Tibial nerve (tissue), 3 donors: ENCODE measurements around the gene PPP1R7.

Experiments
- POLR2A ChIP-seq, 2 donors: fragments of 450-650 bp; IDR thresholded peaks; one replicate each; pipeline ENCODE4 v1.6.1; 2017; ENCODE audit warnings: antibody characterized with exemption in 2 of 2, mild to moderate bottlenecking in 2 of 2, moderate library complexity in 2 of 2
- TF ChIP-seq, protein P1 (sequence below), 5 experiments: fragments of 200-600 bp in 3 of 5; fragments of 450-650 bp in 2 of 5; sonication (generic) in 3 of 5; IDR thresholded peaks; one replicate each; pipeline ENCODE4 v1.5.1; 2016 to 2019; ENCODE audit warnings: antibody characterized with exemption in 5 of 5, mild to moderate bottlenecking in 3 of 5, moderate library complexity in 2 of 5

DNA sequence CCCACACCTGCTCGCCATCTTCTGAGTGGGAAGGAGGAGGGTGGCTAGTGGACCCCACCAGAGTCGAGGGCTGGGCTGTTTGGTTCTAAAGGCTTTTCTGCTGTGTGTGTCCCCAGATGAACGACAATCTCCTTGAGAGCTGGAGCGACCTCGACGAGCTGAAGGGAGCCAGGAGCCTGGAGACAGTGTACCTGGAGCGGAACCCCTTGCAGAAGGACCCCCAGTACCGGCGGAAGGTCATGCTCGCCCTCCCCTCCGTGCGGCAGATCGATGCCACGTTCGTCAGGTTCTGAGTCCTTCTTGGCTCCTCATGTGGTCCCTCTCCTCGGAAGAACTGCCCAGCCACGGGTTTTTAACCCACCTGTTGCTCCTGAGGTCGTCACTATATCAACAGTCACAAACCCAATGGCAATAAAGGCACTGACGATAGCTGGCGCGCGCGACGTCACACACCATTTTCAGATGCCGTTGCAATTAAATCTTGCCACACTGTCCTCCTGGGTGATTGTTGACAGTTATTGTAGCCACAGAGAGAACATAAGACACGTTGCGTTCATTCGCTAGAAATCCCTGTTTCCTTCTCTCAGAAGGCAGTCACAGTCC lies 32.4 kb downstream of the PPP1R7 start:
- TF ChIP-seq, protein P1, sequence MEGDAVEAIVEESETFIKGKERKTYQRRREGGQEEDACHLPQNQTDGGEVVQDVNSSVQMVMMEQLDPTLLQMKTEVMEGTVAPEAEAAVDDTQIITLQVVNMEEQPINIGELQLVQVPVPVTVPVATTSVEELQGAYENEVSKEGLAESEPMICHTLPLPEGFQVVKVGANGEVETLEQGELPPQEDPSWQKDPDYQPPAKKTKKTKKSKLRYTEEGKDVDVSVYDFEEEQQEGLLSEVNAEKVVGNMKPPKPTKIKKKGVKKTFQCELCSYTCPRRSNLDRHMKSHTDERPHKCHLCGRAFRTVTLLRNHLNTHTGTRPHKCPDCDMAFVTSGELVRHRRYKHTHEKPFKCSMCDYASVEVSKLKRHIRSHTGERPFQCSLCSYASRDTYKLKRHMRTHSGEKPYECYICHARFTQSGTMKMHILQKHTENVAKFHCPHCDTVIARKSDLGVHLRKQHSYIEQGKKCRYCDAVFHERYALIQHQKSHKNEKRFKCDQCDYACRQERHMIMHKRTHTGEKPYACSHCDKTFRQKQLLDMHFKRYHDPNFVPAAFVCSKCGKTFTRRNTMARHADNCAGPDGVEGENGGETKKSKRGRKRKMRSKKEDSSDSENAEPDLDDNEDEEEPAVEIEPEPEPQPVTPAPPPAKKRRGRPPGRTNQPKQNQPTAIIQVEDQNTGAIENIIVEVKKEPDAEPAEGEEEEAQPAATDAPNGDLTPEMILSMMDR (IDR thresholded peaks at IDR 0.05), result no peak
- TF ChIP-seq POLR2A (IDR thresholded peaks at IDR 0.05), result no peak
